Fibroblast of lung (primary cell): ENCODE data around the gene TPCN2.

Experiments
- CTCF ChIP-seq, 2 donors: IDR thresholded peaks in 1 of 2; conservative IDR thresholded peaks in 1 of 2; 1 replicate in 1 of 2; 2 replicates in 1 of 2; pipeline ENCODE4 v1.5.1; 2011 to 2012; ENCODE audit warnings: low read length in 2 of 2, control low read depth in 1 of 2, inconsistent platforms in 1 of 2, low read depth in 1 of 2, mild to moderate bottlenecking in 1 of 2
- EZH2 ChIP-seq: IDR thresholded peaks from 2 replicates; pipeline ENCODE4 v1.5.1; 2012; ENCODE audit warnings: low read length, control low read depth, mild to moderate bottlenecking; ENCODE audit errors: missing control alignments

GRCh38 chr11:69079661-69080256, 31.0 kb downstream of the TPCN2 start:
- no peak for TF ChIP-seq CTCF (conservative IDR thresholded peaks at IDR 0.05 in 1 of 2, IDR thresholded peaks at IDR 0.05 in 1 of 2; ENCODE audit: low read depth in 1 of 2, low read length in 2 of 2)
- no peak for TF ChIP-seq EZH2
